HL-60 (cell line): Measurements from ENCODE around the gene NUP210.

Source experiments
- DNase-seq, 2 experiments: peaks; one replicate each; pipeline ENCODE4 v3.0.0-alpha.2; 2010 to 2020; ENCODE audit warnings: low read depth in 1 of 2, low spot score in 1 of 2
- H3K27ac ChIP-seq: fragments of 250-450 bp; sonication (Bioruptor Pico); replicated peaks from 2 replicates; pipeline ENCODE4 v1.5.1; 2020; ENCODE audit warnings: mild to moderate bottlenecking, moderate library complexity
- H3K27me3 ChIP-seq: fragments of 250-450 bp; sonication (Bioruptor Pico); 2 replicates; pipeline ENCODE4 v1.5.1; 2021; ENCODE audit warnings: mild to moderate bottlenecking, moderate library complexity; ENCODE audit not compliant: insufficient read depth, poor library complexity, severe bottlenecking
- H3K4me3 ChIP-seq: replicated peaks from 2 replicates; pipeline ENCODE4 v1.5.1; 2011; ENCODE audit warnings: mild to moderate bottlenecking, control low read depth, low read length; ENCODE audit not compliant: insufficient read depth
- CTCF ChIP-seq: IDR thresholded peaks from one replicate; pipeline ENCODE4 v1.5.1; 2011; ENCODE audit warnings: low read length, control low read depth, inconsistent platforms; ENCODE audit not compliant: insufficient read depth
- GABPA ChIP-seq: IDR thresholded peaks from 2 replicates; pipeline ENCODE4 v1.6.1; 2012; ENCODE audit warnings: low read depth
- POLR2AphosphoS5 ChIP-seq: IDR thresholded peaks from 2 replicates; pipeline ENCODE4 v1.6.1; 2012; ENCODE audit warnings: low read depth
- REST ChIP-seq: IDR thresholded peaks from 2 replicates; pipeline ENCODE4 v1.6.1; 2012; ENCODE audit warnings: low read depth; ENCODE audit not compliant: insufficient replicate concordance
- SPI1 ChIP-seq: IDR thresholded peaks from 2 replicates; pipeline ENCODE4 v1.6.1; 2012; ENCODE audit warnings: low read depth, mild to moderate bottlenecking, borderline replicate concordance

The NUP210 gene

GRCh38 chr3:13280122-13280790 lies 139.9 kb downstream of the NUP210 start:
- Histone ChIP-seq H3K4me3 (no peak overlapping the region), H3K27me3 (peaks cover 31% of the 10 kb centered on the region), H3K27ac (no peak overlapping the region)
- no peak for TF ChIP-seq CTCF
- no peak for TF ChIP-seq REST
- no peak for TF ChIP-seq POLR2AphosphoS5
- TF ChIP-seq SPI1 = no peak
- TF ChIP-seq GABPA = no peak
- DNase-seq = no peak

- no peak for TF ChIP-seq SPI1
- TF ChIP-seq POLR2AphosphoS5 = no peak
- H3K27me3 ChIP-seq = peaks cover 38% of the 10 kb centered on the region
- no peak for DNase-seq
- H3K4me3 ChIP-seq = no peak overlapping the region
- H3K27ac ChIP-seq = no peak overlapping the region
These were observed 140.6 kb downstream of the NUP210 start for GRCh38 chr3:13279532-13279910.

GRCh38 chr3:13278783-13279531 lies 141.2 kb downstream of the NUP210 start:
- Histone ChIP-seq H3K27ac (no peak overlapping the region), H3K27me3 (peaks cover 33% of the 10 kb centered on the region), H3K4me3 (no peak overlapping the region)
- DNase-seq = no peak
- no peak for TF ChIP-seq CTCF
- TF ChIP-seq GABPA = no peak
- TF ChIP-seq REST = no peak
- TF ChIP-seq POLR2AphosphoS5 = no peak

- Histone ChIP-seq H3K4me3 (no peak overlapping the region), H3K27ac (no peak overlapping the region), H3K27me3 (peaks cover 26% of the 10 kb centered on the region)
- TF ChIP-seq CTCF (no peak), REST (no peak)
- no peak for DNase-seq
These were observed 142.1 kb downstream of the NUP210 start for GRCh38 chr3:13277860-13278531.
